Activated CD4-positive, alpha-beta memory T cell treated with anti-CD3 and anti-CD28 coated beads, Interleukin-2, amount 10 ng/mL, durations not matched to agents 7 days and 5 days (primary cell): ENCODE results near the gene TCHP. TPM values are rescaled to one million over a fixed set of nuclear protein-coding genes. Genes with fewer than 3 reads are reported as not detected.
"Not testable (repeated sequence)": the region's sequence is repeated elsewhere in the genome, so short reads cannot be mapped to it uniquely, and the experiment has no call there.

Source experiments
- CTCF ChIA-PET: fragments of 350-600 bp; sonication (Branson Sonifier 250); formaldehyde crosslinking; loops from one replicate; lab custom pipeline; 2021; ENCODE audit warnings: antibody characterized with exemption, inconsistent platforms; lab: Charles Lee
- POLR2A ChIA-PET: fragments of 350-600 bp; sonication (Branson Sonifier 250); formaldehyde crosslinking; loops from one replicate; lab custom pipeline; 2021; ENCODE audit warnings: antibody characterized with exemption; lab: Charles Lee
- DNase-seq: peaks from one replicate; pipeline ENCODE4 v3.0.0-alpha.2; 2020
- H3K27ac Mint-ChIP-seq: one replicate; pipeline ENCODE4 v1.8.0; 2021; ENCODE audit warnings: mild to moderate bottlenecking, mixed read lengths
- H3K27me3 Mint-ChIP-seq: one replicate; pipeline ENCODE4 v1.8.0; 2021; ENCODE audit warnings: mixed read lengths
- H3K36me3 Mint-ChIP-seq: one replicate; pipeline ENCODE4 v1.8.0; 2021; ENCODE audit warnings: low read depth, mixed read lengths
- H3K4me1 Mint-ChIP-seq: one replicate; pipeline ENCODE4 v1.8.0; 2021; ENCODE audit warnings: mixed read lengths
- H3K4me3 Mint-ChIP-seq: one replicate; pipeline ENCODE4 v1.8.0; 2021; ENCODE audit warnings: mild to moderate bottlenecking, mixed read lengths
- H3K9me3 Mint-ChIP-seq: one replicate; pipeline ENCODE4 v1.8.0; 2021; ENCODE audit warnings: mixed read lengths
- total RNA-seq, 2 experiments: library from RNA; stranded (reverse); gene quantifications; one replicate each; pipeline ENCODE4 v1.2.3, GENCODE V29; 2021

Gene TCHP
- total RNA-seq, 2 experiments from 2014 or later, result 35.0 to 35.3 TPM

GRCh38 chr12:109897029-109897428, 3.0 kb upstream of the TCHP start:
- no peaks in the 10 kb centered on the region for H3K27me3 Mint-ChIP-seq
- H3K36me3 Mint-ChIP-seq, result peaks cover 3% of the 10 kb centered on the region
- ChIA-PET CTCF (interaction anchor here (0.7 kb wide), 1 partner anchor 28 kb away, joined by 3 read pairs; no protein-coding TSS in a partner anchor), POLR2A (interaction anchor here (4.9 kb wide), 1 partner anchor 9 kb away, joined by 65 read pairs; no protein-coding TSS in a partner anchor)
- H3K4me1 Mint-ChIP-seq, result peaks cover 43% of the 10 kb centered on the region
- H3K4me3 Mint-ChIP-seq, result no peak overlapping the region
- H3K27ac Mint-ChIP-seq, result no peak overlapping the region
- DNase-seq, result no peak
- no peaks in the 10 kb centered on the region for H3K9me3 Mint-ChIP-seq

GRCh38 chr12:109899345-109899744, 729 bp upstream of the TCHP start:
- peaks cover 31% of the 10 kb centered on the region for H3K4me1 Mint-ChIP-seq
- POLR2A ChIA-PET, result interaction anchor here (4.9 kb wide), 1 partner anchor 11 kb away, joined by 65 read pairs; no protein-coding TSS in a partner anchor
- not testable (repeated sequence) for H3K9me3 Mint-ChIP-seq, H3K27me3 Mint-ChIP-seq, DNase-seq
- H3K27ac Mint-ChIP-seq, result peak overlapping the region; percentile 94
- H3K36me3 Mint-ChIP-seq, result peaks cover 16% of the 10 kb centered on the region
- peak overlapping the region; percentile 84 for H3K4me3 Mint-ChIP-seq
- CTCF ChIA-PET, result interaction anchor here (0.9 to 2.2 kb wide), 3 partner anchors 11 to 46 kb away, joined by 3 to 11 read pairs (median 10); no protein-coding TSS in a partner anchor

GRCh38 chr12:109900752-109901580, 892 bp downstream of the TCHP start:
- ChIA-PET CTCF (interaction anchor here (0.8 to 2.2 kb wide), 8 partner anchors 9 to 55 kb away, joined by 3 to 13 read pairs (median 4); no protein-coding TSS in a partner anchor), POLR2A (interaction anchor here (0.5 to 4.9 kb wide), 17 partner anchors 9 to 379 kb away, joined by 3 to 65 read pairs (median 4); partner anchors contain the start of gene ANKRD13A)
- peaks cover 31% of the 10 kb centered on the region for H3K4me1 Mint-ChIP-seq
- H3K4me3 Mint-ChIP-seq, result peak overlapping the region; percentile 84
- no peak for DNase-seq
- peak overlapping the region; percentile 94 for H3K27ac Mint-ChIP-seq
- H3K9me3 Mint-ChIP-seq, result no peaks in the 10 kb centered on the region
- H3K36me3 Mint-ChIP-seq, result peaks cover 32% of the 10 kb centered on the region
- no peaks in the 10 kb centered on the region for H3K27me3 Mint-ChIP-seq

GRCh38 chr12:109902891-109903418, 2.9 kb downstream of the TCHP start:
- H3K4me1 Mint-ChIP-seq, result peaks cover 29% of the 10 kb centered on the region
- H3K4me3 Mint-ChIP-seq, result no peak overlapping the region
- CTCF ChIA-PET, result interaction anchor here (0.9 kb wide), 1 partner anchor 8 kb away, joined by 4 read pairs; no protein-coding TSS in a partner anchor

GRCh38 chr12:109905301-109905700, 5.2 kb downstream of the TCHP start:
- CTCF ChIA-PET, result no interaction called here
- no peak for DNase-seq
- Mint-ChIP-seq H3K4me1 (peaks cover 16% of the 10 kb centered on the region), H3K4me3 (no peak overlapping the region), H3K27me3 (no peaks in the 10 kb centered on the region), H3K36me3 (peaks cover 69% of the 10 kb centered on the region), H3K9me3 (no peaks in the 10 kb centered on the region), H3K27ac (peak overlapping the region; percentile 40)
- POLR2A ChIA-PET, result no interaction called here

More at GRCh38 chr12:109902891-109903418, 2.9 kb downstream of the TCHP start:
- POLR2A ChIA-PET, result interaction anchor here (1.1 kb wide), 1 partner anchor 26 kb away, joined by 3 read pairs; no protein-coding TSS in a partner anchor
- no peaks in the 10 kb centered on the region for H3K27me3 Mint-ChIP-seq
- peaks cover 52% of the 10 kb centered on the region for H3K36me3 Mint-ChIP-seq
- DNase-seq, result no peak
- H3K27ac Mint-ChIP-seq, result no peak overlapping the region
- no peaks in the 10 kb centered on the region for H3K9me3 Mint-ChIP-seq

- H3K36me3 Mint-ChIP-seq, result peaks cover 71% of the 10 kb centered on the region
- DNase-seq, result no peak
- H3K27me3 Mint-ChIP-seq, result no peaks in the 10 kb centered on the region
- no peaks in the 10 kb centered on the region for H3K9me3 Mint-ChIP-seq
- no peak overlapping the region for H3K27ac Mint-ChIP-seq
- CTCF ChIA-PET, result interaction anchor here (0.9 to 3.2 kb wide), 3 partner anchors 10 to 65 kb away, joined by 3 to 12 read pairs (median 9); partner anchors contain the start of gene TCHP
- POLR2A ChIA-PET, result interaction anchor here (0.7 to 1.4 kb wide), 4 partner anchors 10 to 47 kb away, joined by 3 to 7 read pairs (median 5); partner anchors contain the start of gene TCHP
- H3K4me1 Mint-ChIP-seq, result no peaks in the 10 kb centered on the region
- no peak overlapping the region for H3K4me3 Mint-ChIP-seq
These were observed 10.3 kb downstream of the TCHP start for GRCh38 chr12:109910254-109910968.

GRCh38 chr12:109910969-109911348, 10.9 kb downstream of the TCHP start:
- no peak overlapping the region for H3K4me3 Mint-ChIP-seq
- CTCF ChIA-PET, result interaction anchor here (2.0 to 3.2 kb wide), 2 partner anchors 57 to 65 kb away, joined by 9 to 12 read pairs; no protein-coding TSS in a partner anchor
- H3K36me3 Mint-ChIP-seq, result peaks cover 70% of the 10 kb centered on the region
- H3K27me3 Mint-ChIP-seq, result no peaks in the 10 kb centered on the region
- no peak for DNase-seq
- no peaks in the 10 kb centered on the region for H3K9me3 Mint-ChIP-seq
- H3K27ac Mint-ChIP-seq, result no peak overlapping the region
- POLR2A ChIA-PET, result interaction anchor here (0.7 to 1.4 kb wide), 3 partner anchors 11 to 48 kb away, joined by 3 to 7 read pairs (median 5); partner anchors contain the start of gene TCHP
- H3K4me1 Mint-ChIP-seq, result no peaks in the 10 kb centered on the region

GRCh38 chr12:109912855-109913321, 12.8 kb downstream of the TCHP start:
- Mint-ChIP-seq H3K4me1 (no peaks in the 10 kb centered on the region), H3K4me3 (no peak overlapping the region), H3K9me3 (no peaks in the 10 kb centered on the region), H3K36me3 (peaks cover 68% of the 10 kb centered on the region), H3K27me3 (no peaks in the 10 kb centered on the region), H3K27ac (no peak overlapping the region)
- ChIA-PET POLR2A (interaction anchor here (1.2 to 1.3 kb wide), 2 partner anchors 24 to 66 kb away, joined by 3 read pairs; no protein-coding TSS in a partner anchor), CTCF (interaction anchor here (1.1 kb wide), 1 partner anchor 67 kb away, joined by 3 read pairs; no protein-coding TSS in a partner anchor)
- DNase-seq, result no peak

GRCh38 chr12:109914461-109914860, 14.4 kb downstream of the TCHP start:
- Mint-ChIP-seq H3K27ac (no peak overlapping the region), H3K4me3 (no peak overlapping the region), H3K36me3 (peaks cover 63% of the 10 kb centered on the region), H3K27me3 (no peaks in the 10 kb centered on the region), H3K9me3 (no peaks in the 10 kb centered on the region), H3K4me1 (no peaks in the 10 kb centered on the region)
- POLR2A ChIA-PET, result no interaction called here
- CTCF ChIA-PET, result interaction anchor here (1.1 kb wide), 1 partner anchor 14 kb away, joined by 3 read pairs; no protein-coding TSS in a partner anchor
- DNase-seq, result no peak

GRCh38 chr12:109915171-109916040, 15.3 kb downstream of the TCHP start:
- DNase-seq, result no peak
- H3K27me3 Mint-ChIP-seq, result no peaks in the 10 kb centered on the region
- H3K9me3 Mint-ChIP-seq, result no peaks in the 10 kb centered on the region
- POLR2A ChIA-PET, result no interaction called here
- CTCF ChIA-PET, result interaction anchor here (1.1 to 1.9 kb wide), 2 partner anchors 13 to 14 kb away, joined by 3 to 5 read pairs; no protein-coding TSS in a partner anchor
- H3K36me3 Mint-ChIP-seq, result peaks cover 69% of the 10 kb centered on the region
- no peak overlapping the region for H3K27ac Mint-ChIP-seq
- no peak overlapping the region for H3K4me3 Mint-ChIP-seq
- no peaks in the 10 kb centered on the region for H3K4me1 Mint-ChIP-seq

- no peak overlapping the region for H3K4me3 Mint-ChIP-seq
- H3K36me3 Mint-ChIP-seq, result peaks cover 69% of the 10 kb centered on the region
- no peak overlapping the region for H3K27ac Mint-ChIP-seq
- no peaks in the 10 kb centered on the region for H3K4me1 Mint-ChIP-seq
- H3K27me3 Mint-ChIP-seq, result no peaks in the 10 kb centered on the region
- CTCF ChIA-PET, result interaction anchor here (1.9 kb wide), 1 partner anchor 15 kb away, joined by 5 read pairs; no protein-coding TSS in a partner anchor
- no peak for DNase-seq
- H3K9me3 Mint-ChIP-seq, result no peaks in the 10 kb centered on the region
- POLR2A ChIA-PET, result no interaction called here
These were observed 16.0 kb downstream of the TCHP start for GRCh38 chr12:109916045-109916444.
